ENCODE results near the gene SLC25A34.

Gene SLC25A34

DNA sequence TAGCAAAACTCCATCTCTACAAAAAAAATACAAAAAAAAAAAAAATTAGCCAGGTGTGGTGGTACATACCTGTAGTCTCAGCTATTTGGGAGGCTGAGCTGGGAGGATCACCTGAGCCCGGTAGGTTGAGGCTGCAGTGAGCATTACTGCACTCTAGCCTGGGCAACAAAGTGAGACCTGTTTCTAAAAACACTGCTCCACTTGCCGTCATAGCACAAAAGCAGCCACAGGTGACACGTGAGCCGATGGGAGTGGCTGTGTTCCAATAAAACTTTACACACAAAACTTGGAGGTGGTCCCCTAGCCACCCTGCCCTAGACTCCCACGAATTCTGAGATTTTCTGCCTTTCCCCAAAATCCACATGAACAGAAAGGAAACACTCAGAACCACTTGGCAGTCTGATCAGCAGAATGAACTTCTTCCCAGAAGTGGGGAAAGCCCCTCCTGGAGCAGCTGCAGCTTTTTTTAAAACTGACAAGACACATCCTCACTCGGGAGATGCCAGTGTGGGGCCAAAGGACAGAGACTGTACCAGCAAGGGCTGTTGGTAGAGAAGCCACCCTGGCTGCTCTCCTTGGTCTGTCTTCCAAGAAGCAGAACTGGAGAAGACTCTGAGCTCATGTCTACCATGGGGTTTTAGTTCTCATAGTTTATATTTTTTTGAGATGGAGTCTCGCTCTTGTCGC is 28.7 kb upstream of the SLC25A34 start:
- H3K4me3 ChIP-seq (ENCODE audit: low read depth in 1 of 2, low read length in 1 of 2): no peak overlapping the region
- H3K27ac ChIP-seq: no peak overlapping the region
- H3K4me1 ChIP-seq (ENCODE audit: control insufficient read depth in 1 of 2, insufficient read depth in 1 of 2, low read depth in 1 of 2, low read length in 1 of 2): no peaks in the 10 kb centered on the region
- no peaks in the 10 kb centered on the region for H3K27me3 ChIP-seq
- H3K9me3 ChIP-seq: no peaks in the 10 kb centered on the region
- peaks cover 16% of the 10 kb centered on the region for H3K36me3 ChIP-seq
- TF ChIP-seq, protein P1, sequence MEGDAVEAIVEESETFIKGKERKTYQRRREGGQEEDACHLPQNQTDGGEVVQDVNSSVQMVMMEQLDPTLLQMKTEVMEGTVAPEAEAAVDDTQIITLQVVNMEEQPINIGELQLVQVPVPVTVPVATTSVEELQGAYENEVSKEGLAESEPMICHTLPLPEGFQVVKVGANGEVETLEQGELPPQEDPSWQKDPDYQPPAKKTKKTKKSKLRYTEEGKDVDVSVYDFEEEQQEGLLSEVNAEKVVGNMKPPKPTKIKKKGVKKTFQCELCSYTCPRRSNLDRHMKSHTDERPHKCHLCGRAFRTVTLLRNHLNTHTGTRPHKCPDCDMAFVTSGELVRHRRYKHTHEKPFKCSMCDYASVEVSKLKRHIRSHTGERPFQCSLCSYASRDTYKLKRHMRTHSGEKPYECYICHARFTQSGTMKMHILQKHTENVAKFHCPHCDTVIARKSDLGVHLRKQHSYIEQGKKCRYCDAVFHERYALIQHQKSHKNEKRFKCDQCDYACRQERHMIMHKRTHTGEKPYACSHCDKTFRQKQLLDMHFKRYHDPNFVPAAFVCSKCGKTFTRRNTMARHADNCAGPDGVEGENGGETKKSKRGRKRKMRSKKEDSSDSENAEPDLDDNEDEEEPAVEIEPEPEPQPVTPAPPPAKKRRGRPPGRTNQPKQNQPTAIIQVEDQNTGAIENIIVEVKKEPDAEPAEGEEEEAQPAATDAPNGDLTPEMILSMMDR (IDR thresholded peaks at IDR 0.05): no peak

DNA sequence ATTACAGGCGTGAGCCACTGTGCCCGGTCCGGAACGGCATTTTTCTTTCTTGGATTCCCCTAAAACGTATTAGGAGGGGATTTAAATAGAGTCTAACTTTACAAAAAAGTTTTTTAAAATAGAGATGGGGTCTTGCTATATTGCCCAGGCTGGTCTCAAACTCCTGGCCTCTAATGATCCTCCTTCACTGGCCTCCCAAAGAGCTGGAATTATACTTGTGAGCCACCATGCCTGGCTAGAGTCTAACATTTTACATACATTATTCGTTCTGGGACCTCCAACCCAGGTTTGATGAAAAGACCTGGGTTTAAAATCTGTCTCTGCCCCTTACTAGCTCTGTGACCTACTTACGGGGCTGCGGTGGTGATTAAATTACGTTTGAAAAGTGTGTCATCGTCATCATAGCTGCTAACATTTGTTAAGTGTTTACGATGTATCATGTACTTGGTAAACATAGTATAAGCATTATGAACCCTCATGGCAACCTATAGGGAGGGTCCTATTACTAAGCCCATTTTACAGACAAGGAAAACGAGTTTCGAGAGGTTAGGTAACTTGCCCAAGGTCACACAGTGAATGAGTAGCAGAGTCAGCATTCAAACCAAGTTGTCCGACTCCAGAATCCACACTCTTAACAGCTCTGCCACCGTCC is 27.4 kb upstream of the SLC25A34 start:
- TF ChIP-seq, protein P1 (IDR thresholded peaks at IDR 0.05): no peak

DNA sequence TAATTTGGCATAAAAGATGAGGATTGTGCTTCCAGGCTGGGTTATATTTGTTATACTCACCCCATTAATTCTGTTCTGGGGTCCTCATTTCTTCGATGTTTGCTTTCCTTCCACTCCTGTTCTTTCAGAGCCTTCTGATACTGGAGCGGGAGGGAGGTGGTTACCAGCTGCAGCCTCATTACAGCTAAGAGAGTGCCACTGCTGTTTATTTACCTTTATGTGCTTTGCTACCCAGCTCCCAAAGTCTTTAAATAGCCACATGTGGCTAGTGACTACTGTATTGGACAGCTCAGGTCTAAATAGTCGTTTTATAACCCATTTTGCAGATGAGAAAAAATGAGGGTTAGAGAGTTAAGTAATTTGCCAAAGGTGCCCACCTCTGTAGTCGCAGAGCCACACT is 26.8 kb upstream of the SLC25A34 start:
- H3K9me3 ChIP-seq: no peaks in the 10 kb centered on the region
- H3K27me3 ChIP-seq: no peaks in the 10 kb centered on the region
- H3K4me3 ChIP-seq (ENCODE audit: low read depth in 1 of 2, low read length in 1 of 2): no peak overlapping the region
- H3K36me3 ChIP-seq: peaks cover 16% of the 10 kb centered on the region
- TF ChIP-seq, protein P1 (IDR thresholded peaks at IDR 0.05): no peak
- H3K27ac ChIP-seq: no peak overlapping the region
- H3K4me1 ChIP-seq (ENCODE audit: control insufficient read depth in 1 of 2, insufficient read depth in 1 of 2, low read depth in 1 of 2, low read length in 1 of 2): no peaks in the 10 kb centered on the region

More for the DNA sequence above, 27.4 kb upstream of the SLC25A34 start:
- Histone ChIP-seq H3K36me3 (peaks cover 16% of the 10 kb centered on the region), H3K9me3 (no peaks in the 10 kb centered on the region), H3K4me3 (ENCODE audit: low read depth in 1 of 2, low read length in 1 of 2) (no peak overlapping the region), H3K27ac (no peak overlapping the region), H3K27me3 (no peaks in the 10 kb centered on the region), H3K4me1 (ENCODE audit: control insufficient read depth in 1 of 2, insufficient read depth in 1 of 2, low read depth in 1 of 2, low read length in 1 of 2) (no peaks in the 10 kb centered on the region)

DNA sequence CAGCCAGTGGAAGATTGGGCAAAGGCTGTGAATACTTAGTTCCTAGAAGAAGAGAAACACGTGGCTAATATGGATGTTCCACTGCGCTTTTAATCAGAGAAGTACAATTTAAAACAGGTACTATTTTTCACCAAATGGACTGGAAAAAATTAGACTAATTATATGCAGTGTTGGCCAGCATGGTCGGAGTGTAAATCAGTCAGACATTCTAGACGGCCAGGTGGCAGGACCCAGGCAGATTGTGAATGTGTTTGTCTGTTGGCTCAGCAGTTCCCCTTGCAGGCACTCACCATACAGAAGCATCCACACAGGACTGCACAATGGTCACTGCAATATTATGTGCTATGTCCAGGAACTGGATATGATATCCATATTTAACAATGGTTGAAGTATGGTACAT is 23.9 kb upstream of the SLC25A34 start:
- Histone ChIP-seq H3K9me3 (no peaks in the 10 kb centered on the region), H3K4me3 (ENCODE audit: low read depth in 1 of 2, low read length in 1 of 2) (no peak overlapping the region), H3K27me3 (no peaks in the 10 kb centered on the region), H3K27ac (no peak overlapping the region), H3K4me1 (ENCODE audit: control insufficient read depth in 1 of 2, insufficient read depth in 1 of 2, low read depth in 1 of 2, low read length in 1 of 2) (no peaks in the 10 kb centered on the region), H3K36me3 (peaks cover 15% of the 10 kb centered on the region)
- TF ChIP-seq, protein P1 (IDR thresholded peaks at IDR 0.05): no peak

DNA sequence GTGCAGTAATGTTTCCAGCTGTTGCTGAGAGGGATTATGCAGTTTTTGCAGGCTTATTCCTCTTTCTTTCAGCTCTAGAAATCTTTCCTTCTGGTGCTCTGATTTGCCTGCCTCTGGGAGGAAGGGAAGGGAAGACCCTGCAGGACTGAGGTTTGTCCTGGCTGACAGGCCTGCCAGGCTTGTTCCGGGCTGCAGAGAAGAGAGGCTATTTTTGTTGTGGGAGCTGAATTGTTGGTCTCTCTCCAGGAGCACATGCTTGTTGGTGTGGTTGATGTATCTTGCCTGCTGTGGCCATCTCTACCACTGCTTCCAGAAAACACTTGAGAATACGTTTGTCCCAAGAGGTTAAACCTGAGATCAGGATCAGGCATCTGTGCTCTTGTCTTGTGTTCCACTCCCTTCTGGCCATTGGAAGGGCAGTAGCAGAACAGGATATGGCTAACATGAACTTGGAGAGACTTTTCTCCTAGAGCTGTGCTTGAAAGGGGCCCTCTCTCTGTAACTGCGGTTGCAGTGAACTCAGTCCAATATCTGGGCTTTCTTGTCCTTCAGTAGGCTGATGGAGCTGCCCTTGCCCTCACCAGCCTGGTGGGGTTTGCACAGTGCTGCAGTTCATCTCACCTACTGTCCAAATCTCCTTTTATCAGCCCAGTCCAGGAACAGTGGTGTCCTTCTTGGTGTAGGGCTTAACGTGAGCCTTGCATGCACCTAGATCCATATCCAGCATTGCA is 21.5 kb upstream of the SLC25A34 start:
- TF ChIP-seq, protein P1 (IDR thresholded peaks at IDR 0.05): no peak
- Histone ChIP-seq H3K27me3 (no peaks in the 10 kb centered on the region), H3K27ac (no peak overlapping the region), H3K4me1 (ENCODE audit: control insufficient read depth in 1 of 2, insufficient read depth in 1 of 2, low read depth in 1 of 2, low read length in 1 of 2) (no peaks in the 10 kb centered on the region), H3K9me3 (no peaks in the 10 kb centered on the region), H3K4me3 (ENCODE audit: low read depth in 1 of 2, low read length in 1 of 2) (no peak overlapping the region), H3K36me3 (peaks cover 37% of the 10 kb centered on the region)

All from neutrophil (primary cell).